OCI-LY7 (cell line): Measurements from ENCODE around the gene SV2C. TPM values are rescaled to one million over a fixed set of nuclear protein-coding genes. Genes with fewer than 3 reads are reported as not detected.

Experiments used
- BruUV-seq: library from RNA; stranded (reverse); fragments of 400-500 nt; replicated peaks from 2 replicates; lab custom pipeline; 2021; lab: Mats Ljungman, UMichigan
- CTCF ChIA-PET: fragments of 300-600 bp; sonication (Branson Sonifier 250); formaldehyde crosslinking; loops from one replicate; lab custom pipeline; 2022; ENCODE audit warnings: antibody characterized with exemption; ENCODE audit not compliant: unreplicated experiment; lab: Charles Lee
- POLR2A ChIA-PET: fragments of 300-600 bp; sonication (Branson Sonifier 250); formaldehyde crosslinking; loops from one replicate; lab custom pipeline; 2022; ENCODE audit warnings: antibody characterized with exemption; lab: Charles Lee
- DNase-seq: peaks from one replicate; pipeline ENCODE4 v3.0.0-alpha.2; 2015; ENCODE audit warnings: low spot score
- H2AFZ ChIP-seq: fragments of 200-600 bp; sonication (generic), shearing (Covaris generic); 2 replicates; pipeline ENCODE4 v1.6.1; 2014; ENCODE audit warnings: mild to moderate bottlenecking, antibody characterized with exemption, low read length, moderate library complexity
- H3K27ac ChIP-seq: fragments of 200-600 bp; sonication (generic); 2 replicates; pipeline ENCODE4 v1.5.1; 2014; ENCODE audit warnings: mixed run types, low read depth, mild to moderate bottlenecking, moderate library complexity, low read length, inconsistent platforms; ENCODE audit not compliant: poor library complexity, severe bottlenecking
- H3K36me3 ChIP-seq: fragments of 200-600 bp; sonication (generic); 2 replicates; pipeline ENCODE4 v1.6.1; 2014; ENCODE audit warnings: mild to moderate bottlenecking, antibody characterized with exemption, low read length, moderate library complexity, mixed read lengths; ENCODE audit not compliant: insufficient read depth
- H3K4me1 ChIP-seq: fragments of 200-600 bp; sonication (generic); 2 replicates; pipeline ENCODE4 v1.5.1; 2014; ENCODE audit warnings: mild to moderate bottlenecking, low read length; ENCODE audit not compliant: insufficient read depth, poor library complexity, severe bottlenecking
- H3K4me2 ChIP-seq: fragments of 200-600 bp; sonication (generic); 2 replicates; pipeline ENCODE4 v1.6.1; 2014; ENCODE audit warnings: mild to moderate bottlenecking, low read length
- H3K4me3 ChIP-seq: fragments of 200-600 bp; sonication (generic); 2 replicates; pipeline ENCODE4 v1.5.1; 2014; ENCODE audit warnings: mild to moderate bottlenecking, low read depth, low read length; ENCODE audit not compliant: poor library complexity, severe bottlenecking
- H3K79me2 ChIP-seq: fragments of 200-600 bp; sonication (generic); 2 replicates; pipeline ENCODE4 v1.6.1; 2016; ENCODE audit warnings: low read depth, mild to moderate bottlenecking, low read length, moderate library complexity, mixed read lengths; ENCODE audit not compliant: insufficient read depth
- H3K9me2 ChIP-seq: fragments of 200-600 bp; sonication (generic); 2 replicates; pipeline ENCODE4 v1.6.1; 2016; ENCODE audit warnings: mild to moderate bottlenecking, low read length, mixed read lengths; ENCODE audit not compliant: insufficient read depth
- H3K9me3 ChIP-seq: fragments of 200-600 bp; sonication (generic); 2 replicates; pipeline ENCODE4 v1.6.1; 2014; ENCODE audit warnings: mild to moderate bottlenecking, mixed run types, low read length, mixed read lengths
- H4K20me1 ChIP-seq: fragments of 200-600 bp; sonication (generic); 2 replicates; pipeline ENCODE4 v1.6.1; 2014; ENCODE audit warnings: mild to moderate bottlenecking, antibody characterized with exemption, low read length, moderate library complexity, mixed read lengths; ENCODE audit not compliant: insufficient read depth
- CTCF ChIP-seq: fragments of 200-600 bp; sonication (generic); conservative IDR thresholded peaks from 2 replicates; pipeline ENCODE4 v1.5.1; 2014; ENCODE audit warnings: mild to moderate bottlenecking, antibody characterized with exemption, low read length, moderate library complexity, mixed read lengths
- EZH2phosphoT487 ChIP-seq: fragments of 200-600 bp; sonication (generic); IDR thresholded peaks from 2 replicates; pipeline ENCODE4 v1.6.1; 2018; ENCODE audit warnings: low read depth, borderline replicate concordance, mild to moderate bottlenecking, mixed run types, antibody characterized with exemption, low read length, moderate library complexity, mixed read lengths
- intact Hi-C: fragments of 100-400 bp; cut with micrococcal nuclease; formaldehyde crosslinking; loops from one replicate; pipeline ENCODE4 v1.10.0; 2022; ENCODE audit not compliant: unreplicated experiment
- total RNA-seq, 2 experiments: library from RNA; depleted of rRNA in 1 of 2; stranded (reverse); fragments of >200 nt in 1 of 2; shearing (Covaris generic) in 1 of 2; gene quantifications; 2 replicates each; pipeline ENCODE4 v1.2.3, GENCODE V29; 2014 to 2022

SV2C gene
- total RNA-seq, 2 experiments from 2014 or later, result not detected

- Histone ChIP-seq H3K36me3 (no peaks in the 10 kb centered on the region), H3K27ac (no peak overlapping the region), H2AFZ (no peak overlapping the region), H3K79me2 (no peaks in the 10 kb centered on the region), H4K20me1 (no peaks in the 10 kb centered on the region), H3K4me3 (no peak overlapping the region), H3K9me2 (no peaks in the 10 kb centered on the region), H3K9me3 (no peaks in the 10 kb centered on the region), H3K4me1 (peaks cover 17% of the 10 kb centered on the region), H3K4me2 (no peak overlapping the region)
- CTCF ChIA-PET, result no interaction called here
- TF ChIP-seq EZH2phosphoT487, result no peak
- TF ChIP-seq CTCF, result no peak
- no TSS peak for BruUV-seq
- intact Hi-C loops, result no loop called here
- POLR2A ChIA-PET, result interaction anchor here (0.9 to 1.9 kb wide), 2 partner anchors 8 to 932 kb away, joined by 3 to 11 read pairs; no protein-coding TSS in a partner anchor
- no peak for DNase-seq
Measured at GRCh38 chr5:76380346-76381066, 297.3 kb downstream of the SV2C start.

DNA sequence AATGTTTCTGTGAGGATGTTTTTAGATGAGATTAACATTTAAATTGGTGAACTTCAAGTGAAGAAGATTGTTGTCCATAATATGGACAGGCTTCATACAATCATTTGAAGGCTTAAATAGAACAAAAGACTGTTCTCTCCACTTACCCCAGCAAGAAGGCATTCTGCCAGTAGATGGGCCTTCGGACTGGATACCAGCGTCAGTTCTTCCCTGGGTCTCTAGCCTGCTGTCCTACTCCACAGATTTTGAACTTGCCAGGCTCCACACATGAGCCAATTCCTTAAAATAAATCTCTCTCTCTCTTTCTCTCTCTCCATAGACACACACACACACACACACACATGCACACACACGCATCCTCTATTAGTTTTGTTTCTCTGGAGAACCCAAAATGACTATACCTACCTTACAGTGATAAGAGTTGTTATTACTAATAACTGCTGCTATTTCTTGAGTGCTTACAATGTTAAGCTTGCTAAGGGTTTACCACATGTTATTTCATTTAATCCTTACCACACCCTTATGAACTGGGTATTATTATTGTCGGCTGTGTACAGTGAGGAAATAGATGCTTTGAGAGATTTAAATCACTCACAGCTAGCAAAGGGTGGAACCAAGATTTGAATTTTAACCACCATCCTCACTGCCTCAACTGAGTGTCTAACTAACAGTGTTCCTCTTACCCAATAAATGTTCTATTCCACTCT is 300.1 kb downstream of the SV2C start:
- POLR2A ChIA-PET, result interaction anchor here (0.6 to 1.8 kb wide), 2 partner anchors 11 to 72 kb away, joined by 3 to 6 read pairs; no protein-coding TSS in a partner anchor
- Histone ChIP-seq H3K79me2 (no peaks in the 10 kb centered on the region), H3K36me3 (no peaks in the 10 kb centered on the region), H3K4me3 (no peak overlapping the region), H2AFZ (no peak overlapping the region), H3K4me2 (no peak overlapping the region), H3K27ac (no peak overlapping the region), H4K20me1 (no peaks in the 10 kb centered on the region), H3K9me2 (no peaks in the 10 kb centered on the region), H3K4me1 (peaks cover 8% of the 10 kb centered on the region), H3K9me3 (no peaks in the 10 kb centered on the region)
- no TSS peak for BruUV-seq
- TF ChIP-seq CTCF, result no peak
- no peak for TF ChIP-seq EZH2phosphoT487
- DNase-seq, result no peak
- intact Hi-C loops, result no loop called here
- CTCF ChIA-PET, result no interaction called here

DNA sequence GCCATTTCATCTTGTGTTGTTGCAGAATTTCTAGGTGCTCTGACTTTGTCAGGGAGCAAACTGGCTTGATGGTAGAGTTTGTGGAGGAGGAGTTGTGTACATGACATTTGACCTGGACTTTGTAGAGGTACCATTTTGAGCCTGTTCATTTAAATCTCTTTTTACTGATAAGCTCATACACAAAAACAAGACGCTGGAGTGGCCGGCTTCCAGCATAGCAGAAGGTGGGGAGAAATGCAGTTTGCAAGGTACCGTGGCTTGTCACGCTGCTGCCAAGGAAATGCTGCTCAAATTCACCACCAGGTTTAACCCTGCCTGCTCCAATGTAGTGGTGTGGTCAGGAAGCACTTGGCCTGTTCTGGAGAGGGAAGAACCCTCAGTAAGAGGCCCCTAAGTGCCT is 301.0 kb downstream of the SV2C start:
- H2AFZ ChIP-seq, result no peak overlapping the region
- H3K36me3 ChIP-seq, result no peaks in the 10 kb centered on the region
- H3K79me2 ChIP-seq, result no peaks in the 10 kb centered on the region
- no peak overlapping the region for H3K27ac ChIP-seq
- ChIA-PET CTCF (no interaction called here), POLR2A (interaction anchor here (0.6 to 1.8 kb wide), 6 partner anchors 9 to 198 kb away, joined by 3 to 6 read pairs (median 3); no protein-coding TSS in a partner anchor)
- DNase-seq, result no peak
- H3K9me2 ChIP-seq, result no peaks in the 10 kb centered on the region
- intact Hi-C loops, result no loop called here
- no peaks in the 10 kb centered on the region for H3K9me3 ChIP-seq
- no peaks in the 10 kb centered on the region for H4K20me1 ChIP-seq
- peaks cover 5% of the 10 kb centered on the region for H3K4me1 ChIP-seq
- TF ChIP-seq CTCF, result no peak
- TF ChIP-seq EZH2phosphoT487, result no peak
- no peak overlapping the region for H3K4me2 ChIP-seq
- H3K4me3 ChIP-seq, result no peak overlapping the region
- no TSS peak for BruUV-seq
